Measurements from ENCODE around the gene SLC17A2. TPM values are rescaled to one million over a fixed set of nuclear protein-coding genes. Genes with fewer than 3 reads are reported as not detected.

SLC17A2 gene
- total RNA-seq, 2 experiments from 2014 or later: not detected

DNA sequence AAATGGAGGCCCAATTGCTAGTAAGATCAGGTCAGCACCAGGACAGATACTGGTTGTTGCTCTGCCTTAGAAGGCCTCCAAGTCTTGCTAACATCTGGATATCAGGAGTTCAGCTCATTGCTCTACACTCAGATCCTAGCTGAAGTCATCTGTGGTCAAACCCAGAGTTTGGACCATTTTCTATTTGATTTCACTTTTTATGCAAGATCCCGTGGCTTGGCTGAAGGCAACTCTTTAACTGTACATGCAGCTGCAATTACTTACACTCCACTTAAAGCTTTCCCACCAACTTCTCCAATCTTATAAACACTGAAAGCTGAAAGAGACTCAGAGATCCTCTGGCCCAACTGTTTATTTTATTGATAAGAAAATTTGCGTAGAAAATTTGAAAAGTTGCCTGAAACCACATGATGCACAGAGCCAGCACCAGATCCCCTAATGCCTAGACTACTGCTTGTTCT is 2.7 kb downstream of the SLC17A2 start:
- Mint-ChIP-seq H3K36me3 (ENCODE audit: low read depth) (no peaks in the 10 kb centered on the region), H3K27ac (no peak overlapping the region), H3K4me1 (ENCODE audit: low read depth) (no peaks in the 10 kb centered on the region), H3K27me3 (no peaks in the 10 kb centered on the region), H3K9me3 (no peaks in the 10 kb centered on the region), H3K4me3 (no peak overlapping the region)
- Histone ChIP-seq H3K4me3 (ENCODE audit: low read length) (no peak overlapping the region), H3K27ac (ENCODE audit: low read depth in 1 of 2, low read length in 2 of 2) (no peak overlapping the region), H3K27me3 (ENCODE audit: control insufficient read depth in 1 of 2, insufficient read depth in 2 of 2, low read length in 2 of 2) (no peaks in the 10 kb centered on the region), H3K4me1 (ENCODE audit: insufficient read depth, low read length) (no peaks in the 10 kb centered on the region), H3K9me3 (ENCODE audit: control insufficient read depth in 1 of 2, insufficient read depth in 1 of 2, low read length in 2 of 2) (no peaks in the 10 kb centered on the region), H3K36me3 (ENCODE audit: insufficient read depth, low read length) (no peaks in the 10 kb centered on the region)
- TF ChIP-seq, protein P1, sequence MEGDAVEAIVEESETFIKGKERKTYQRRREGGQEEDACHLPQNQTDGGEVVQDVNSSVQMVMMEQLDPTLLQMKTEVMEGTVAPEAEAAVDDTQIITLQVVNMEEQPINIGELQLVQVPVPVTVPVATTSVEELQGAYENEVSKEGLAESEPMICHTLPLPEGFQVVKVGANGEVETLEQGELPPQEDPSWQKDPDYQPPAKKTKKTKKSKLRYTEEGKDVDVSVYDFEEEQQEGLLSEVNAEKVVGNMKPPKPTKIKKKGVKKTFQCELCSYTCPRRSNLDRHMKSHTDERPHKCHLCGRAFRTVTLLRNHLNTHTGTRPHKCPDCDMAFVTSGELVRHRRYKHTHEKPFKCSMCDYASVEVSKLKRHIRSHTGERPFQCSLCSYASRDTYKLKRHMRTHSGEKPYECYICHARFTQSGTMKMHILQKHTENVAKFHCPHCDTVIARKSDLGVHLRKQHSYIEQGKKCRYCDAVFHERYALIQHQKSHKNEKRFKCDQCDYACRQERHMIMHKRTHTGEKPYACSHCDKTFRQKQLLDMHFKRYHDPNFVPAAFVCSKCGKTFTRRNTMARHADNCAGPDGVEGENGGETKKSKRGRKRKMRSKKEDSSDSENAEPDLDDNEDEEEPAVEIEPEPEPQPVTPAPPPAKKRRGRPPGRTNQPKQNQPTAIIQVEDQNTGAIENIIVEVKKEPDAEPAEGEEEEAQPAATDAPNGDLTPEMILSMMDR (IDR thresholded peaks at IDR 0.05): no peak
- POLR2A ChIA-PET: interaction anchor here (1.3 kb wide), 1 partner anchor 93 kb away, joined by 3 read pairs; no protein-coding TSS in a partner anchor
- no peak for DNase-seq
- intact Hi-C loops (cut with DNase I, micrococcal nuclease): no loop called here
- CTCF ChIA-PET: interaction anchor here (1.2 kb wide), 1 partner anchor 12 kb away, joined by 5 read pairs; no protein-coding TSS in a partner anchor
- ATAC-seq (ENCODE audit: poor library complexity): no peak

DNA sequence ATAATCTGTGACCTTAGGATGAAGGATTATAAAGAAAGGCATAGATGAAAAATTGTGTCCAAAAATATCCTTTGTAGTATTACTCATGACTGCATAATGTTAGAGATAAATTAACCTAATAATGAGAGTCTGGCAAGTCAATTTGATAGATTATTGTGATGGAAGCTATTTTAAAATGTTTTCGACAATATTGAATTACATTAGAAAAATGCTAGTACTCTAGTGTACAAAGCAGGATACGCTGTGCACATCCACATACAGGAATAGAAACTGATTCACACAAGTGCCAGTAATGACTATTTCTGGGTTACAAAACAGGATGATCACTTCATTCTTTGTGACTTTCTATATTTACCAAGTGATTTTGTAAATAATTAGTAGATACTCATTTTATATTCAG is 3.3 kb downstream of the SLC17A2 start:
- POLR2A ChIA-PET: interaction anchor here (1.3 to 1.8 kb wide), 2 partner anchors 35 to 94 kb away, joined by 3 to 5 read pairs; partner anchors contain the start of gene TRIM38
- H3K36me3 Mint-ChIP-seq (ENCODE audit: low read depth): no peaks in the 10 kb centered on the region
- no peak for ATAC-seq (ENCODE audit: poor library complexity)

DNA sequence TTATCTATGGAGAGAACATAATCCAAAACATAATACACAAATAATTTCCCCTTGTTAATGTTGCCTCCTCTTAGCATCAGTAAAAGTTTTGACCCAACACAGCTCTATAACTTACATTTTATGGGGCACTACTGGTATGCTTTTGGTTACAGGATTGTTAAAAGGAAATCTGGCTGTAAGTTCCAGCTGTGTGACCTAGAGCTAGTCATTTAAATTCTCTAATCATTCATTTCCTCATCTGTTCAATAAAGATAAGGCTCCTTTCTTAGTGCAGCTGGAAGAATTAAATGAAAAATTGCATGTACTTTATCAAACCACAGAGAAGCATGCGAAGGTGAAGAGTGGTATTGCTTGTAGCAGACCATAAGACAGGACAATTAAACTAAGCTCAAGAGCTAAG is 4.6 kb downstream of the SLC17A2 start:
- Histone ChIP-seq H3K4me1 (ENCODE audit: insufficient read depth, low read length) (no peaks in the 10 kb centered on the region), H3K36me3 (ENCODE audit: insufficient read depth, low read length) (no peaks in the 10 kb centered on the region), H3K4me3 (ENCODE audit: low read length) (no peak overlapping the region), H3K27me3 (ENCODE audit: control insufficient read depth in 1 of 2, insufficient read depth in 2 of 2, low read length in 2 of 2) (no peaks in the 10 kb centered on the region), H3K27ac (ENCODE audit: low read depth in 1 of 2, low read length in 2 of 2) (no peak overlapping the region), H3K9me3 (ENCODE audit: control insufficient read depth in 1 of 2, insufficient read depth in 1 of 2, low read length in 2 of 2) (no peaks in the 10 kb centered on the region)
- TF ChIP-seq, protein P1 (IDR thresholded peaks at IDR 0.05): no peak
- ATAC-seq (ENCODE audit: poor library complexity): no peak
- Mint-ChIP-seq H3K4me1 (ENCODE audit: low read depth) (no peaks in the 10 kb centered on the region), H3K4me3 (no peak overlapping the region), H3K27me3 (no peaks in the 10 kb centered on the region), H3K9me3 (no peaks in the 10 kb centered on the region), H3K36me3 (ENCODE audit: low read depth) (no peaks in the 10 kb centered on the region), H3K27ac (no peak overlapping the region)
- intact Hi-C loops (cut with DNase I, micrococcal nuclease): no loop called here
- DNase-seq: no peak
- POLR2A ChIA-PET: interaction anchor here (1.8 kb wide), 1 partner anchor 37 kb away, joined by 5 read pairs; the partner anchor contains the start of gene TRIM38
- CTCF ChIA-PET: no interaction called here

More for the DNA sequence above, 3.3 kb downstream of the SLC17A2 start:
- intact Hi-C loops (cut with DNase I, micrococcal nuclease): no loop called here
- CTCF ChIA-PET: interaction anchor here (1.2 kb wide), 1 partner anchor 13 kb away, joined by 5 read pairs; no protein-coding TSS in a partner anchor
- no peak overlapping the region for H3K27ac ChIP-seq (ENCODE audit: low read depth in 1 of 2, low read length in 2 of 2)
- no peak for DNase-seq
- Mint-ChIP-seq H3K4me3 (no peak overlapping the region), H3K4me1 (ENCODE audit: low read depth) (no peaks in the 10 kb centered on the region), H3K9me3 (no peaks in the 10 kb centered on the region), H3K27me3 (no peaks in the 10 kb centered on the region), H3K27ac (no peak overlapping the region)
- H3K9me3 ChIP-seq (ENCODE audit: control insufficient read depth in 1 of 2, insufficient read depth in 1 of 2, low read length in 2 of 2): no peaks in the 10 kb centered on the region
- H3K4me1 ChIP-seq (ENCODE audit: insufficient read depth, low read length): no peaks in the 10 kb centered on the region
- no peaks in the 10 kb centered on the region for H3K27me3 ChIP-seq (ENCODE audit: control insufficient read depth in 1 of 2, insufficient read depth in 2 of 2, low read length in 2 of 2)
- H3K4me3 ChIP-seq (ENCODE audit: low read length): no peak overlapping the region
- TF ChIP-seq, protein P1 (IDR thresholded peaks at IDR 0.05): no peak
- no peaks in the 10 kb centered on the region for H3K36me3 ChIP-seq (ENCODE audit: insufficient read depth, low read length)
